KOPT-K1 (cell line): ENCODE results near the gene CDK8.

Source experiments
- H3K27ac ChIP-seq: fragments of 200-600 bp; sonication (generic); 2 replicates; pipeline ENCODE4 v1.5.1; 2016; ENCODE audit warnings: antibody characterized with exemption, mild to moderate bottlenecking, low read depth, low read length; ENCODE audit not compliant: poor library complexity, severe bottlenecking
- H3K36me3 ChIP-seq: fragments of 200-600 bp; sonication (generic); 2 replicates; pipeline ENCODE4 v1.5.1; 2017; ENCODE audit warnings: antibody characterized with exemption, mild to moderate bottlenecking, low read length, moderate library complexity; ENCODE audit not compliant: insufficient read depth
- H3K9me3 ChIP-seq: fragments of 200-600 bp; sonication (generic); 2 replicates; pipeline ENCODE4 v1.5.1; 2017; ENCODE audit warnings: antibody characterized with exemption, low read length, mild to moderate bottlenecking; ENCODE audit not compliant: insufficient read depth, poor library complexity, severe bottlenecking

CDK8 gene

DNA sequence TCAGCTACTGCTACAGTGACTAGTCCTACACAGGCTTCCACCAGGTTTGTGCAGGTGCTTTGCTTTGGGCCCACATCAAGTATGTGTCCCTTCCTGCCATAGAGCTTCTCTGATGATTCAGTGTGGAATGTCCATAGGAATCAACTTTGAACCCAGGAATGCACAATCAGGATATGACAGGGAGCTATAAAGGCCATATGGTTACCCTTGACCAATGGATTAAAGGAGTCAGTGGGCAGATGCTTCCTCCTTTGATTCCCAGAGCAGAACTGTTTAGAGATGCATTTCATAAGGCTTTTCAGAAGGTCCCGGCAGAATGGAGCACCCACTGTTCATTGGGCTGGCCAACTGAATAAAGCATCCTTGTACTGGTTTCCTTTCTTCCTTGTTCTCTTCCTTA, 158.3 kb downstream of the CDK8 start:
- Histone ChIP-seq H3K9me3 (peaks cover 10% of the 10 kb centered on the region), H3K27ac (no peak overlapping the region), H3K36me3 (no peaks in the 10 kb centered on the region)

DNA sequence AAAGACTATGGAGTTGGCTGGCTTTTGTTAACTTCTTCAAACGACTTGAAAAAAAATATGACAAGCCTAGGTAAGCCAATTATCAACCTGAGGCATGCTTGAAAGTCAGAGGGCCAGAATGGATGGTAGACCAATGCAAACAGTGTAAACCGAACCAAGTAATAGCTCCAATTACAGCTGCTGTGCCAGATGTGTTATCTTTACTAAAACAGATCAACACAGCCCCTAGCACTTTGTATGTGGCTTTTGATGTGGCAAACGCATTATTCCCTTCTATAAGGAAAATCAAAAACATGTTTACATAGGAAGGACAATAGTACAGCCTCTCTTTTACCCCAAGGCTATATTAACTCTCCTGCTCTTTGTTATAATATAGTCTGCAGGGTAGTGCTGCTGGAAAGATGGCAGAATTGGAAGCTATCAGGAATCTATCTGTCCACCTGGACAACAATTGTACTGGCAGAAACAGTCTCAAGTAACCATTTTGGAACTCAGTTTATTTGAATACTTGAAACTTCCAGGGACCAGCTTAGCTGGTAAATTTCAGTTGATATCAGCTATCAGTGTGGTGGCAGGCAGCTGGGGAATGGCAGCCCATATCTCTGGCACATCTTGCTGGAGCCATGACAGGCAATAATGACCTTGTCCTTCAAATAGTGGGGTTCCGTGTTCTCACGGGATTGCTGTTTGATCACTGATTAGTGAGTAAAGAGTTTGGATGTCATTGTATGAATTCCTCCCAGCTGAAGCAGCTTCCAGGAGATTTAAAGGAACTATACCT, 159.2 kb downstream of the CDK8 start:
- H3K36me3 ChIP-seq: no peaks in the 10 kb centered on the region
- no peak overlapping the region for H3K27ac ChIP-seq
- peaks cover 10% of the 10 kb centered on the region for H3K9me3 ChIP-seq

DNA sequence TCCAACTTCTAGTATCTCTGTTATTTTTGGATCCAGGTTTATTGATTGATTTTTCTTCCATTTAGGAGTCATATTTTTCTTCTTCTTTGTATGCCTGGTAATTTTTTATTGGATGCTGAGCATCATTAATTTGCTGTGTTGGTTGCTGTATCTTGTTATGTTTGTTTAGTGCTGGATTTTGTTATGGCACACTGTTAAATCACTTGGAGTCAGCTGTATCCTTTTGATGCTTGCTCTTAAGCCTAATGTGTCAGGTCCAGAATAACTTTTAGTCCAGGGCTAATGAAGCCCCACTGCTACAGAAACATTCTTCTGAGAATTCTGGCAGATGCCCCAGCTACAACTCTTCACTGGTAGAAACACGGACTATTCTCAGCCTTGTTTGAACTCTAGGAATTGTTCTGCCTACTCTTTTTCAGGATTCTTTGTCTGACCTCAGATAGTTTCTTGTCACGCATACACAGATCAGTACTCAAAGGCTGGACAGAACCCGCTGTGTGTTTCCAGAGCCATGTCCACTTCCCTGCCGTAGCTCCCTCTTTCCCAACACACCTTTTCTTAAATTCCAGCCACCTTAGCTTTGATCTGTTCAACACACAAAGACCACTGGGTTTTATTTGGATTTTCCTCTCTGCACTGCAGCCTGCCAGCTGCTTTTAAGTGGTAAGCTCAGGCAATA, 166.5 kb downstream of the CDK8 start:
- H3K9me3 ChIP-seq: no peaks in the 10 kb centered on the region
- H3K36me3 ChIP-seq: no peaks in the 10 kb centered on the region
- H3K27ac ChIP-seq: no peak overlapping the region

DNA sequence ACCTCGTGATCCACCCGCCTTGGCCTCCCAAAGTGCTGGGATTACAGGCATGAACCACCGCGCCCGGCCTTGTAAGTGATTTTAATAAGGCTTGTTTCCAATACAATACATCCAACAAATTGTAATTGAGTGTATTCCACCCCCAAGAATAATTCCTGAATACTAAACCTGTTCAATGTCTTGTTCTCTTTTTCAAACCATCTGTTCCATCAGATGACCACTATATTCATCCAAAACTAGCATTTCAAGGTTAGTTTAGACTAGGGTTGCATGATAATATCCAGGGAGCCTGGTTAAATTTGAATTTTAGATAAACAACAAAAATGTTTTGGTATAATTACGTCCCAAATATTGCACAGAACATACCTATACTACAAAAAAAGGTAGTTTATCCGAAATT, 168.1 kb downstream of the CDK8 start:
- Histone ChIP-seq H3K27ac (no peak overlapping the region), H3K36me3 (no peaks in the 10 kb centered on the region), H3K9me3 (no peaks in the 10 kb centered on the region)

DNA sequence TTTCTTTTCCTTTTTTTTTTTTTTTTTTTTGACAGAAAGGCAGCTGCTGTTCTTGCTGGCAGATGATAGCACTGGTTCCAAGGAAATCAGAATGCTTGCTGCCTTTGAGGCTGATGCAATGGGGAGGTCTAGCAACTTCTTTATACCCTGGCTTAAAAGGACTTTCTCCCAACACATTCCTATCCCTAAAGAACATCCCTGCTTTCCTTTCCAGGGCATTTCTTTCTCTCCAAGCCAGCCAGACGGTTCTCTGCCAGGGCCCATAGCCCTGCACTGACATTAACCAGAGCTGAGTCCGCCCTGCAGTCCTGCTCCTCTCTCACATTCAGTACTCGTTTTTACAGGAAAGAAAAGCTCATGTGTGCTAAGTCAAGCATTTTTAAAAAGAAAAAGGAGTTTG, 169.7 kb downstream of the CDK8 start:
- no peak overlapping the region for H3K27ac ChIP-seq
- no peaks in the 10 kb centered on the region for H3K9me3 ChIP-seq
- no peaks in the 10 kb centered on the region for H3K36me3 ChIP-seq

DNA sequence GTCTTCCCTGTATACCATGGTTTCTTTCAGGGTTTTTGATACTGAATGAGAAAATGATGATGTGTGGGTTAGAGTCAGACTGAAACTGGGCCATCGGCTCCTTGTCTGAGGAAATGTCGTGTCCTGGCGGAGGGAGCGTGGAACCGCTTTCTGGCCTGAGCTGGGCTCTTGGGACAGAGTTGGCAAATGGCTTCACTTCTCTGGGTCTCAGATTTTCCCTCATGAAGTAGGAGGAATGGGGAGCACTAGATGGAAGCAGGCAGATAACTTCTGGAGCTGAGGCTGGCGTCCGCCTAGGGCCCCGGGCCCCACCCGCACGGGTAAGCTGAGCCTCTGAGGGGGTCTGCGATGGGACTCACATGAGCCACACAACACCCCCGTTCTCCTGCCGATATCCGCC, 170.3 kb downstream of the CDK8 start:
- Histone ChIP-seq H3K36me3 (no peaks in the 10 kb centered on the region), H3K9me3 (no peaks in the 10 kb centered on the region), H3K27ac (no peak overlapping the region)

DNA sequence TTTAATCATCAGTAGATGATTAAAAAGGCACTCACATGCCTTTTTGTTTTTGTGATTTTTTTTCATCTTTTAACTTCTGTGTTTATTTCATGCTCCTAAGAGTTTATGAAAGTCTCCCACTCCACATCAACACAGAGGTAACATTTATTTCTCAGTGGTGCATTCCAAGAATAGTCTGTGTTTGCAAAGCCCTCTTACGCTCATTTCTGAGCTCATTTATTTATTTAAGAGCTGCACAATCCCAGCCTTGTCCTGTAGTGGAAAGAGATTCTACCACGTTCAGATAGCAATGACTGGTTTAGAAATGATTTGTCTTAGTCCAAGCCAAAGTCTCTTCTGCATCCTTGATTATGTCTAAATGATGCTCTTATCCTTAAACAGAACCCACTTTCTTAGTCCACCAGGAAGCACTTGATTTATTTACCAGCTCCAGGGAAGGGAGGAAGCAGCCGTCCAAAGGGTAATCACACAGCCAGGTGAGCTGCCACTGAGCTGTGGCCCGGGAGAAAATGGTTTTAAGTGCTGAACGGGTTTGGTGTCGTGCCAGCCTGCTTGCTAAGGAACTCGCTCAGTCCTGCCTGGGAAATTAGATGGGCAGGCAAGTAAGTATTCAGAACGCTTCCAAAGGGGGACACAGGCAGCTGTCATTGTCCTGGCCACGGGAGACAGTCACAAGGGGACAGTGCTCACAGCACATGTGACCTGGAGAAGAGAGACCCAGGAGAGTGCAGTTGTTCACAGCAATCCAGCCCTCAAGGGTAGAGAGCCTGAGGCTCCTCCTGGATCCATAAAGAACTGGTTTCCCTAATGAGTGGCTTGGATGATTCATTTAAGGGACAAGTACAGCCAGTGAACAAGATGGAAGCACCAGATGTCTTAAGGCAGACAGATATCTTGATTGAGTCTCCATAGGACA, 171.8 kb downstream of the CDK8 start:
- Histone ChIP-seq H3K27ac (no peak overlapping the region), H3K9me3 (no peaks in the 10 kb centered on the region), H3K36me3 (no peaks in the 10 kb centered on the region)

DNA sequence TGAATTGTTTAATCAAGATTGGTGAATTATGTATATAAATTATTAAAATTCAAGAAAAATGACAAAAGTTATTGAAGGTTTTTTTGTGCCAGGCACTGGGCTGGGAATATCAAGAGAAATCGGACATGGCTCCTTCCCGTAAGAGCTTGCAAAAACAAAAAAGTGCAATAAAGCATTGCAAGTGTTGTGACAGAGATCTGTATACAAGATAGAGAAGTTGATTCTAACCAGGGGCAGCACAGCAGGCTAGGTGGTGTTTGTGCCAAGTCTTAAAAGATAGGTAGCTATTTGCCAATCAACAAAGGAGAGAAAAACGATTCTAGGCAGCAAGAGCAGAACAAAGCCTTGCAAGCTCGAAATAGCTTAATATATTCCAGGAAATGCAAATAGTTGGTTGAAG, 179.8 kb downstream of the CDK8 start:
- H3K27ac ChIP-seq: no peak overlapping the region
- H3K9me3 ChIP-seq: peaks cover 32% of the 10 kb centered on the region
- no peaks in the 10 kb centered on the region for H3K36me3 ChIP-seq

DNA sequence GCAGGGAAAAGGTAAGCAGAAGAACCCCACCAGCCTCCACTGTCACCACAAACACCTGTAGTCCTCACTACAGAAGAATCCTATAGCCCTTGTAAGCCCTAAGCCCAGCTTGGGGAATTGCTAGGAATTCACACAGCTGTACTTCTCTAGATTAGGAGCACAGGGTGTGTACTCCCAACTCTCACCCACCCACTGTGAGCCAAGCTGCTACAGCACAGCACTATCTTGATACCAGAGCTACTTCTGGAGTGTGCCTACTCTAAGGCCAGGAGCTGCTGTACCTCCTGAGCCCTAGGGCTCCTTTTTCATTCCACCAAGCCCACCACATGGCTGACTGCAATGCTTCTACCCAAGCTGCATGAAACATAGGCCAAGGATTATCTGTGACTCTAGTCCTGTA, 181.2 kb downstream of the CDK8 start:
- H3K36me3 ChIP-seq: no peaks in the 10 kb centered on the region
- H3K27ac ChIP-seq: no peak overlapping the region
- peaks cover 35% of the 10 kb centered on the region for H3K9me3 ChIP-seq

DNA sequence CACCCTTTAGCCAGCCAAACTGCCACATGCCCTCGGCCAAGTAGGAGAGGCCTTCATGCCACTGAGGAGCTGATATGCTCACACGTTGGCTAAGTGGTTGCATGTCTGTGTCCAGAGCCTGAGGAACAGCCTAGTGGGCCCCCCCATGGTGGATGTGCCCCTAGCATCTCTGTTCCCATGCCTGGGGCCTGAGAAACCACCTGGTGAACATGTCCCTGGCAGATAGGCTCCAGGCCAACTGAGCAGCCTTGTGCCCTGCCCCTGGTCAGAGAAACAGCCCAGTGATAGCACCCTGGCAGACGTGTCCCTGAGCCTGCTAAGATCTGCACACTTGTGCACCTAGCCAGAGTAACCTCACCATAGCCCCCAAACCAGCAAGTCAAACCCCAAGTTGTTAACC, 181.7 kb downstream of the CDK8 start:
- Histone ChIP-seq H3K27ac (no peak overlapping the region), H3K36me3 (no peaks in the 10 kb centered on the region), H3K9me3 (peaks cover 35% of the 10 kb centered on the region)

DNA sequence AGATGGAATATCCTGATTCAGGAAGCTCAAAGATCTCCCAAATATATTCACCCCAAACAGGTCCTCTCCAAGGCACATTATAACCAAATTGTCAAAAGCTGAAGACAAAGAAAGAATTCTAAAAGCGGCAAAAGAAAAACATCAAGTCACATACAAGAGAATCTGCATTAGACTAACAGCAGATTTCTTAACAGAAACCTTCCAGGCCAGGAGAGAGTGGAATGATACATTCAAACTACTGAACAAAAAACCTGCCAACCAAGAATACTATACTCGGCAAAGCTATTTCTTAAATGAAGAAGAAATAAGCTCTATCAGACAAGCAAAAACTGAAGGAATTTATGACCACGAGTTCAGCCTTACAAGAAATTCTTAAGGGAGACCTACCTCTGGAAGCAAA, 183.0 kb downstream of the CDK8 start:
- Histone ChIP-seq H3K9me3 (peaks cover 35% of the 10 kb centered on the region), H3K27ac (no peak overlapping the region), H3K36me3 (no peaks in the 10 kb centered on the region)

DNA sequence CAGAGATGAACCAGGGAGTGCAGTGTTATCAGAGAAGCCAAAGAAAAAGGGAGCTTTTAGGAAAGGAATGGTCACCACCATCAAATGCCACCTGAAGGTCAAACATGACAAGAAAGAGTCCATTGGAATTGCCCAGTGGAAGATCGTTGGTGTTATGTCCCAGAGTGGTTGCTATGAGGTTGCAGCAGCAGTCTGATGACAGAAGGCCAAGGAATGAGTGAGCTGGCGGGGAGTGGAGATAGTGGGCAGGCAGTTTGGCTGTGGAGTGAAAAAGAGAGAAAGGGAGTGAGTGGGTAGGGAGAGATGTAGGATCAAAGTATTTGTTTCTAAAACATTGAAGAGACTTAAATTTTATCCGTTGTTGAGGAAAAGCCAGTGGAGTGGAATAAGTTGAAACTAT, 186.2 kb downstream of the CDK8 start:
- H3K9me3 ChIP-seq: peaks cover 35% of the 10 kb centered on the region
- no peak overlapping the region for H3K27ac ChIP-seq
- H3K36me3 ChIP-seq: no peaks in the 10 kb centered on the region

DNA sequence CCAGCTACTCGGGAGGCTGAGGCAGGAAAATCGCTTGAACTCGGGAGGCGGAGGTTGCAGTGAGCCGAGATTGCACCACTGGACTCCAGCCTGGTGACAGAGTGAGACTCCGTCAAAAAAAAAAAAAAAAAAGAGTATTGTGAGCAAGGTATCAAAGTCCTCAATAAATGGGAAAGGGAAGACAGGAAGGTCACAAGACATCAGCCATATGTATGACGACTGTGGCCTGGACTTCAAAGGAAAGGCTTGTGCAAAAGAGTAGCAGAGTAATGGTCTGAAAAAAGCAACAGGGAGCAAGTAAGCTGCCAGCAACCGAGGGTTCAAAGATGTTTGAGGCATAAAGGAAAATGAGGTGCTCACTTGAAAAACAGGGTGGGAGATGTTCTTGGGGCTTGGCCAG, 187.5 kb downstream of the CDK8 start:
- Histone ChIP-seq H3K27ac (no peak overlapping the region), H3K36me3 (no peaks in the 10 kb centered on the region), H3K9me3 (peaks cover 22% of the 10 kb centered on the region)

DNA sequence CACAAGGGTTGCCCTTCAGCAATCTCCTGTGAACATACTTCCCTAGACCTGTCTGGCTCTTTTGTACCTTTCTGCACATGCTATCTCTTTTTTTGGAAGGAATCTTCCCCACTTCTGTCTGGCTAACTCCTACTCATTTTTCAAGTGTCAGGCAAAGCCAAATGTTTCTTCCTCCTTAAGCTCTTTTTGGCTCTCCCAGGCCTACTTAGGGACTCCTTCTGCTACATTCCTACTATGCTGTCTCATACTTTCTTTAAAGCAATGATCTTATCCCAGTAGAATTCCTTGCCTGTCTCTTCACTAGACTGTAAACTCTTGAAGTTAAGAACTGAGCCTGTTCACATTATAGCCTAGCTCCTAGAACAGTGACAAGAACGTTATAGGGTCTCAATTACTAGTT, 188.6 kb downstream of the CDK8 start:
- Histone ChIP-seq H3K36me3 (no peaks in the 10 kb centered on the region), H3K27ac (no peak overlapping the region), H3K9me3 (peaks cover 11% of the 10 kb centered on the region)

DNA sequence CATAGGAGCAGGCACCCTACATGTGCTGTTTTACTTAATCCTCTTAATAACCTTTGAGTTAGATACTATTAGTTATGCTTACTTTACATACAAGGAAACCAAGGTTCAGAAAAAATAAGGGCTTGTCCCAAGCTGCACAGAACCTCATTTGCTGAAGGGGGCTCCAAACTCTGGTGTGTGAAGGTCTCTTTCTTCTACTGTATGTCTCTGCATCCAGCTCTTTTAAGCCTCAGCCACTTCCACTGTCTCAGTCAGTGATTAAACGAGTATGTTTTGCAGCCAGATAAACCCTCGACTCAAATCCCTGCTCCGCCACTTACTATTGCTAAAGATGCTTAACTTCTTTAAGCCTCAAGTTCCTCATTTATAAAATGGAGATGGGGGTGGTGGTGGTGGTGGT, 191.2 kb downstream of the CDK8 start:
- Histone ChIP-seq H3K9me3 (no peaks in the 10 kb centered on the region), H3K27ac (no peak overlapping the region), H3K36me3 (no peaks in the 10 kb centered on the region)
